HG03520 (cell line): ENCODE results near the gene WNT7A.

Experiments used
- ATAC-seq: cut with Tn5 transposase; IDR thresholded peaks from one replicate; pipeline ENCODE4 v1.9.1; 2021; ENCODE audit warnings: mild to moderate bottlenecking, moderate library complexity; ENCODE audit not compliant: unreplicated experiment

Gene WNT7A

DNA sequence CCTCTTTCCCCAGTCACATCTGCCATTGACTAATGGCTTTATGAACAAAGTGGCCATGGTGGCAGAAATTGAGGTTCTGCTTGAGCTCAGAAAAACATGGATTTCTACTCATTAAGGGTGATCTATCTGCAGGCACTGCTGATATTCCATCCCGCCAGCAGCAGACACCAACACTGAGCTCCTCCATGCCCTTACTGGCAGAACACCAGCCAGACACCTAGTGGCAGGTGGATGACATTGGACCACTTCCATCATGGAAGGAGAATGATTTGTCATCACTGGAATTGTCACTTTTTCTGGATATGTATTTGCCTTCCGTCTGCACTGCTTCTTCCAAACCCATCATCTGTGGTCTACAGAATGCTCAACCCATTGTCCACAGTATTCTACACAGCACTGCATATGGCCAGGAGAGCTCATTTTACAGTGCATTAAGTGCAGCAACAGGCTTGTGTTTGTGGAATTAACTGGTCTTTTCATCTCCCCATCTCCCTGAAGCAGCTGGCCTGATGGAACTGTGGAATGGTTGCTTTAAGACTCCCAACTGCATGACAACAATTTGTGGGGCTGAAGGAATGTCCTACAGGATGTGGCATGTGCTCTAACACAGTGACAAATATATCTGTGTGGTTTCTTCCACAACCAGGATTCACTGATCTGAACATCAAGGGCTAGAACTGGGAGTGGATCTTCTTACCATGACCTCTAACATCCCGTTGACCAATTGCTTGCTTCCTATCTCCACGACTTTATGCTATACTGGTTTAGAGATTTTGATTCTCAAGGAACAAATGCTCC lies 103.4 kb downstream of the WNT7A start:
- ATAC-seq: no peak

GRCh38 chr3:13772885-13773745 lies 106.8 kb downstream of the WNT7A start:
- no peak for ATAC-seq

DNA sequence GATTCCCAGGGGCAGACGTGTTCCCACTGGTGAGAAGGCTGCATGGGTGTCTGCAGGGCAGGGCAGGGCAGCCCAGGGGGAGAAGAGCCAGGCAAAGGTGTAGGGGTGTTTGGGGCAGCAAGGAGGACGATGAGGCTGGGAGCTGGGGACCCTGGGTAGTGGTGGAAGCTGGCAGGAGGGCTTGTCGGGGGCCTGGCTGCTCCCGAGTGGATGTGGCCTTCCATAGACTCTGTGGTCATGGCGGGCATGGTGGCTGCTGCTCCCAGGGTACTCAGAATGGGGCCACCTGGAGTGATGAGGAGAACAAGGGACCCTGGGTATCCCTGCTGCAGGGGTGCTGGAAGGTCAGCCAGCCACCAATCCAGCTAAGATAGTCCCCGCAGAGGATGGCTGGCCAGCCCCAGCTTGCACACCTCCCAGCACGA lies 107.5 kb downstream of the WNT7A start:
- no peak for ATAC-seq

DNA sequence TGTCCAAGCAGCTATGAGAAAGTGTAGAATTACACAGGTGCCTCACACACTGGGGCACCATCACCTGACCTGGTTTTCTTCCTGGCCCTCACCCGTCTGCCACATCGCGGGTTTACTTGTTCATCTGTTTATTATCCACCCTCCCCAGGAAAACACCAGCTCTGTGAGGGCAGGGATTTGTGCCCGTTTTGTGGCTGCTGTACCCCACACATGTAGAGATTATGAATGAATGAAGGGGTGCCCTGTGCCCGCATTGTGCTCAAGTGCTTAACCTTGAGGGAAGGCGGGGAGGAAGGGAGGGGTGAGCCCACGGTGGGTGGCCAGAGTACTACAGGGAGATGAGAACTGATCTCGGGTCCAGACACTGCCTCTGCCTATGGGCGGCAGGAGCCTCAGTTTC lies 108.4 kb downstream of the WNT7A start:
- no peak for ATAC-seq

GRCh38 chr3:13770170-13771169 lies 109.4 kb downstream of the WNT7A start:
- no peak for ATAC-seq

GRCh38 chr3:13769422-13769821 lies 110.4 kb downstream of the WNT7A start:
- no peak for ATAC-seq

GRCh38 chr3:13768453-13768852 lies 111.4 kb downstream of the WNT7A start:
- ATAC-seq: no peak

- no peak for ATAC-seq
Observed at GRCh38 chr3:13767896-13768295, 112.0 kb downstream of the WNT7A start.

- no peak for ATAC-seq
Observed at GRCh38 chr3:13767030-13767429, 112.8 kb downstream of the WNT7A start.
